ENCODE results near the gene TCF4. TPM values are rescaled to one million over a fixed set of nuclear protein-coding genes. Genes with fewer than 3 reads are reported as not detected.
A peak's percentile ranks its signal among the peaks of the same experiment; 100 is the strongest.

The TCF4 gene
- total and polyA plus RNA-seq, 2 donors (not counting 1 experiment from before 2014, with no cell fraction given): 68.5 to 353 TPM

DNA sequence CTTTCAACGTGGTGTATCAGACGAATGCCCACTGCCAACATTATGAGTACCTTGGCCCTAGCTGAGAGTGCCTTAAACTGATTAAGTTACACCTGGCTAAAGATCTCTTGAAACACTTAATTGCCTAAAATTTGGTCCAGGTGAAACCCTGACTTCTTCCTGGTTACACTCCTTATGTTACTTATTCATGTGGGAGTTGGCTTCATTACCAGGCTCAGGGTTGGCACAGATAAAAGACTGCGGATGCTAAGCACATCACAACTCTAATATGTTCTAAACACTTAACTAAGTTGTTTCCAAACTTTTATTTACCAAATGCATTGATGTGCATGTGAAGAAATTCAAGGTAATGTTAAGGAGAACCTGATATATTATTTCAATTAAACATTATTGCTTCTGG is 298.9 kb downstream of the TCF4 start:
- no peaks in the 10 kb centered on the region for H3K27me3 Mint-ChIP-seq
- H3K9ac ChIP-seq (ENCODE audit: low read length): no peak overlapping the region
- peak overlapping the region in 1 of 2 donors; percentile 30 for H3K27ac ChIP-seq (ENCODE audit: low read length in 2 of 2)
- no peak overlapping the region for H3K4me2 ChIP-seq (replicated peaks; ENCODE audit: low read depth, low read length, poor library complexity, severe bottlenecking)
- WGBS (ENCODE audit: insufficient coverage): 100% methylated on average over 1 of the region's 3 CpGs
- ChIA-PET POLR2A (no interaction called here), CTCF (no interaction called here)
- DNase-seq (no peak), ATAC-seq (ENCODE audit: low read depth) (no peak)
- H3K27ac Mint-ChIP-seq: peak overlapping the region; percentile 46
- H3K4me3 Mint-ChIP-seq: no peak overlapping the region
- no peaks in the 10 kb centered on the region for H3K9me3 ChIP-seq (ENCODE audit: control extremely low read depth in 1 of 3, control insufficient read depth in 2 of 3, insufficient read depth in 1 of 3, low read length in 2 of 3)
- peaks cover 81% of the 10 kb centered on the region for H3K4me1 Mint-ChIP-seq
- peaks cover 23% of the 10 kb centered on the region for H4K20me1 ChIP-seq (ENCODE audit: control insufficient read depth, insufficient read depth, low read length, poor library complexity, severe bottlenecking)
- peaks cover 14 to 35% of the 10 kb centered on the region in 2 donors for H3K4me1 ChIP-seq (ENCODE audit: control insufficient read depth in 2 of 2, insufficient read depth in 2 of 2, low read length in 2 of 2)
- no peak overlapping the region for H3K4me3 ChIP-seq (ENCODE audit: control extremely low read depth in 1 of 5, extremely low read depth in 1 of 5, insufficient read depth in 1 of 5, low read depth in 2 of 5, low read length in 4 of 5)
- peaks cover 0 to 6% of the 10 kb centered on the region in 2 experiments for H3K36me3 ChIP-seq (replicated peaks in 1 of 2; ENCODE audit: control extremely low read depth in 1 of 2, control insufficient read depth in 1 of 2, extremely low read depth in 1 of 2, insufficient read depth in 2 of 2, low read length in 1 of 2)
- intact Hi-C loops (cut with micrococcal nuclease): loop anchor here (5.0 kb wide), 1 partner anchor 33 kb away; no protein-coding TSS in a partner anchor
- H3K27me3 ChIP-seq (replicated peaks in 1 of 4; ENCODE audit: control extremely low read depth in 1 of 4, control insufficient read depth in 3 of 4, insufficient read depth in 4 of 4, low read length in 3 of 4): no peaks in the 10 kb centered on the region
- H3K79me2 ChIP-seq (ENCODE audit: control insufficient read depth, insufficient read depth, low read length): peaks cover 100% of the 10 kb centered on the region
- H3K9me3 Mint-ChIP-seq (ENCODE audit: insufficient read depth): no peaks in the 10 kb centered on the region
- TF ChIP-seq EZH2 (IDR thresholded peaks at IDR 0.05; ENCODE audit: borderline replicate concordance, insufficient read depth, low read depth, low read length, poor library complexity, severe bottlenecking): no peak
- TF ChIP-seq, protein P1, sequence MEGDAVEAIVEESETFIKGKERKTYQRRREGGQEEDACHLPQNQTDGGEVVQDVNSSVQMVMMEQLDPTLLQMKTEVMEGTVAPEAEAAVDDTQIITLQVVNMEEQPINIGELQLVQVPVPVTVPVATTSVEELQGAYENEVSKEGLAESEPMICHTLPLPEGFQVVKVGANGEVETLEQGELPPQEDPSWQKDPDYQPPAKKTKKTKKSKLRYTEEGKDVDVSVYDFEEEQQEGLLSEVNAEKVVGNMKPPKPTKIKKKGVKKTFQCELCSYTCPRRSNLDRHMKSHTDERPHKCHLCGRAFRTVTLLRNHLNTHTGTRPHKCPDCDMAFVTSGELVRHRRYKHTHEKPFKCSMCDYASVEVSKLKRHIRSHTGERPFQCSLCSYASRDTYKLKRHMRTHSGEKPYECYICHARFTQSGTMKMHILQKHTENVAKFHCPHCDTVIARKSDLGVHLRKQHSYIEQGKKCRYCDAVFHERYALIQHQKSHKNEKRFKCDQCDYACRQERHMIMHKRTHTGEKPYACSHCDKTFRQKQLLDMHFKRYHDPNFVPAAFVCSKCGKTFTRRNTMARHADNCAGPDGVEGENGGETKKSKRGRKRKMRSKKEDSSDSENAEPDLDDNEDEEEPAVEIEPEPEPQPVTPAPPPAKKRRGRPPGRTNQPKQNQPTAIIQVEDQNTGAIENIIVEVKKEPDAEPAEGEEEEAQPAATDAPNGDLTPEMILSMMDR (IDR thresholded peaks at IDR 0.05): no peak
- no peak overlapping the region for H2AFZ ChIP-seq (ENCODE audit: insufficient read depth, low read depth, low read length, poor library complexity, severe bottlenecking)

DNA sequence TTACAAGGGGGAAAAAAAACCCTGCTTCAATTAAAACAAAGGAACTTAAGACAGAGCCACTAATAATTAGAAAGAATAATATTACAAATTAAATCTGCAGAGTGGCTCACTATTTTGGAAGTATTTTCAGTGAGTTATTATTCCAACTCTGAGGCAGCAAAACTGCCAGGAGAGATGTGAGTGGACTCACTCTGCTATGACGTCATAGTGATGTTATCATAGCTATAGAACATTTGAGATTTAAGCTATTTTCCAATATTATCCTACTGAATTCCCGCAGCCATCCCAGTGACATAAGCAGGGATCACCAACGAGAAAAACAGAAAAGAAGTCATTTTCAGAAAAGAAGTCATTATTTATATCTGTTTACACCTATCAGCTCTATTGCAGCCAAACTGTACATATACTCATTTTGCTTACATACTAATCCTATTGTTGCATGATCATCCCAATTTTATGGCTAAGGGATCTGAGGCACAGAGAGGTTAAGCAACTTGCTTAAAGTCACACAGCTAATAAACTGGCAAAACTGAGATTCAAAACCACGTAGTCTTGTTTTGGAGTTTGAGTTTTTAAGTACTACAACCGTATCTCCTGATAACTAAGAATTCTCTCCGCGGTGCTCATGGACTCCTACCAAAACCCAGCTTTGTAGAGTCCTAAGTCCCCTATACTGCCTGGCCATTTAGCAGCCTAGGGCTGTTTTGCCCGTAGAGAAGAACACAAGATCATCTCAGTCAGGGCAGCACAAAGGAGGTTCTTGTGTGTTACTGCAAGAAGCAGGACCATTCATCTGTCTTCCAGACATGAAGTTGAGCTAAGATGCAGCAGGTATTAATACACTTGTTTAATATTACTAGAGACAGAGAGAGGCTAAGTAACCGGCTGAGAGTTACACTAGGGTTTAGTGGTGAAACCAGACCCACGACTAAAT is 299.8 kb downstream of the TCF4 start:
- Histone ChIP-seq H3K9me3 (ENCODE audit: control extremely low read depth in 1 of 3, control insufficient read depth in 2 of 3, insufficient read depth in 1 of 3, low read length in 2 of 3) (no peaks in the 10 kb centered on the region), H3K79me2 (ENCODE audit: control insufficient read depth, insufficient read depth, low read length) (peaks cover 100% of the 10 kb centered on the region), H4K20me1 (ENCODE audit: control insufficient read depth, insufficient read depth, low read length, poor library complexity, severe bottlenecking) (peaks cover 29% of the 10 kb centered on the region), H3K9ac (ENCODE audit: low read length) (no peak overlapping the region), H3K36me3 (replicated peaks in 1 of 2; ENCODE audit: control extremely low read depth in 1 of 2, control insufficient read depth in 1 of 2, extremely low read depth in 1 of 2, insufficient read depth in 2 of 2, low read length in 1 of 2) (peaks cover 0 to 2% of the 10 kb centered on the region in 2 experiments), H3K4me1 (ENCODE audit: control insufficient read depth in 2 of 2, insufficient read depth in 2 of 2, low read length in 2 of 2) (peaks cover 14 to 35% of the 10 kb centered on the region in 2 donors), H3K4me2 (replicated peaks; ENCODE audit: low read depth, low read length, poor library complexity, severe bottlenecking) (no peak overlapping the region), H2AFZ (ENCODE audit: insufficient read depth, low read depth, low read length, poor library complexity, severe bottlenecking) (no peak overlapping the region), H3K27me3 (replicated peaks in 1 of 4; ENCODE audit: control extremely low read depth in 1 of 4, control insufficient read depth in 3 of 4, insufficient read depth in 4 of 4, low read length in 3 of 4) (no peaks in the 10 kb centered on the region), H3K4me3 (ENCODE audit: control extremely low read depth in 1 of 5, extremely low read depth in 1 of 5, insufficient read depth in 1 of 5, low read depth in 2 of 5, low read length in 4 of 5) (no peak overlapping the region), H3K27ac (ENCODE audit: low read length in 2 of 2) (peak overlapping the region in 1 of 2 donors; percentile 30)
- Mint-ChIP-seq H3K27me3 (no peaks in the 10 kb centered on the region), H3K4me3 (no peak overlapping the region), H3K9me3 (ENCODE audit: insufficient read depth) (no peaks in the 10 kb centered on the region), H3K27ac (peak overlapping the region; percentile 46), H3K4me1 (peaks cover 84% of the 10 kb centered on the region)
- intact Hi-C loops (cut with micrococcal nuclease): loop anchor here (5.0 kb wide), 1 partner anchor 34 kb away; no protein-coding TSS in a partner anchor
- CTCF ChIA-PET: interaction anchor here (0.7 to 1.2 kb wide), 4 partner anchors 9 to 50 kb away, joined by 3 to 6 read pairs (median 3); no protein-coding TSS in a partner anchor
- 95% methylated on average over 4 of the region's 10 CpGs for WGBS (ENCODE audit: insufficient coverage)
- TF ChIP-seq, protein P1 (IDR thresholded peaks at IDR 0.05): no peak
- TF ChIP-seq EZH2 (IDR thresholded peaks at IDR 0.05; ENCODE audit: borderline replicate concordance, insufficient read depth, low read depth, low read length, poor library complexity, severe bottlenecking): no peak
- POLR2A ChIA-PET: interaction anchor here (1.1 kb wide), 1 partner anchor 9 kb away, joined by 4 read pairs; no protein-coding TSS in a partner anchor
- no peak for DNase-seq
- no peak for ATAC-seq (ENCODE audit: low read depth)

All from B cell (primary cell).